Frontal cortex (tissue), 4 donors: ENCODE data around the gene ZNF333. TPM values are rescaled to one million over a fixed set of nuclear protein-coding genes. Genes with fewer than 3 reads are reported as not detected.

ENCODE experiments used
- DNase-seq, 2 donors: peaks; one replicate each; pipeline ENCODE4 v3.0.0; 2012; ENCODE audit warnings: low spot score in 2 of 2
- FAIRE-seq: peaks from 2 replicates; lab custom pipeline; 2012; peaks lifted over from hg19 to GRCh38; lab: Jason Lieb, UNC
- total RNA-seq: library from RNA; depleted of rRNA; stranded (reverse); fragments of >200 nt; gene quantifications from one replicate; pipeline ENCODE4 v1.2.3, GENCODE V29; 2014
- donor health status: control.
- donor health status: control.
- donor health status: control.

Gene ZNF333
- total RNA-seq, 1 donor from 2014 or later, result 33.4 TPM

DNA sequence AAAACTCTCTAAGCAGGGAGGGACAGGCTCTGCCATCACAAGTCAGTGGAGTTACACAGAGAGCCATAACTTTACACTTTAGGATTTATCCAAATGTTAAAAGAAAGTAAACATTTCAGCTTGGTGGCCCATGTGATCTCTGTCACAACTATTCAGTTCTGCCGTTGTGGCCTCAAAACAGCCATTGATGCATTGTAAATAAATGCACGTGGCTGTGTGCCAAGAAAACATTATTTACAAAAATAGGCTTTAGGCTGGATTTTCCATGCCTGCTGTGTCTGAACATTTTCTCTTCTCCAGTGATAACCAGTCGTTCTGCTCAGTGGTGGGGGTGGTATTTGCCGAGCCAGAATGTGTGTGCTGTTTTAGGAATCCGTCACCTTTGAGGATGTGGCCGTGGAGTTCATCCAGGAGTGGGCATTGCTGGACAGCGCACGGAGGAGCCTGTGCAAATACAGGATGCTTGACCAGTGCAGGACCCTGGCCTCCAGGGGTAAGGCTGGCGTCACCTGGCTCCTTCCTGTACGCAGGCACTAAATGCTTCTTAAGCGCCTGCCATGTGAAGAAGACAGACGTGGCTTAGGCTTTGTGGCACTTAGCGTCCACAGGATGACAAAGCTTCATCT lies 4.9 kb downstream of the ZNF333 start:
- DNase-seq (no peak), FAIRE-seq (no peak)

DNA sequence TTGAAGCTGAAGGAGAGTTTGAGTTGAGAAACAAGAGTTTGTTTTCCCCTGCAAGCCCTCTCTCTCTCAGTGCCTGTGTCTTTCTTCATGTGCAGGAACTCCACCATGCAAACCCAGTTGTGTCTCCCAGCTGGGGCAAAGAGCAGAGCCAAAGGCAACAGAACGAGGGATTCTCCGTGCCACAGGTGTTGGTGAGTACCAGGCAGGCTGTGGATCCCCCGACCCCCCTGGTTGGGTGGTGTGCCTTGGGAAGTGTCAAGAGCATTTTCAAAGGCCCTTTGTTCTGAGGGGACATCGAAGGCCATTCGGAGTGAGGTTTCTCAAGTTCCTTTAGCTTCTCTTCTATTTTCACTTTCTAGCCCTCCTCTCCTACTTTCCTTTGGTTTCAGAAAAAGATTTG lies 5.6 kb downstream of the ZNF333 start:
- DNase-seq (no peak), FAIRE-seq (no peak)

DNA sequence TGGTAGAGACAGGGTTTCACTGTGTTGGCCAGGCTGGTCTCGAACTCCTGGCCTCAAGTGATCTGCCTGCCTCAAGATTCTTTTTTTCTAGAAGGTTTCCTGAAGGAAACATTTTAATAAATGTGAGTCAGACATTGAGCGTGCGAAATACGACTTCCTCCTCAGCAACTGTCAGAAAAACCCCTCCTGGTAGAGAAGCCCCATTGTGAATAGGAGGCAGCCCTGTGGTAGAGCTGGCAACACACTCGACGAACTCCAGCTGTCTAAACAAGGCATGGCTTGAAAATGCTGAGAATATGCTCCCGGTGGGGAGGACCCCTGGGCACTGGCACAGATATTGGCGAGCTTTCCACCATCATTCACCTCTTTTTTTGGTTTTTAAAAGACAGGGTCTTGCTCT lies 9.8 kb downstream of the ZNF333 start:
- FAIRE-seq, result no peak

DNA sequence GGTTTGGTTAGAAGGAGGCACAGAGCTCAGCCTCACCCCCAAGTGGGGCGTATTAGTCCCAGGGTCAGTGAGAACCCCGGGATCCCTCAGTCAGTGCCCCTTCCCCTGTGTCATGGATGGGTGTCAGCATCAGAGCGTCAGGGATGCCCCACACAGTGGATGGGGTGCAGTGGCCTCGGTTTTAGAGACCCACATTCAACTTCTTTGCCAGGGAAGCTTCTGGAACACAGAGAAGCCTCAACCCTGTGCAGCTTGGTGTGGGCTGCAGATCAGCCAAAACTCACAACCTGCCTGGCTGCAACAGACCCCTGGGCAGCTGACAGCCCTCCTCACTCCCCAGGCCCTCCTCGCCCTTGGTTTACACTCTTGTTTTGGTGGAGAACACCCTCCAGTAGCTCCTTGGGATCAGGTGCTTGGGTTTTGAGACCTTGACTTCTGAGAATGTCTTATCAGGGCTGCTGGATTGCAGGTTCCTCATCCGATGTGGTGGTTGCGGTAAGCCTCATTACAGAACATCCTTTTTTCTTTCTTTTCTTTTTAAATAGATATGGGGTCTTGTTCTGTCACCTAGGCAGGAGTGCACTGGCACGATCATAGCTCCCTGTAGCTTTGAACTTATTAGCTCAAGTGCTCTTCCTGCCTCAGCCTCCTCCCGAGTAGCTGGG lies 11.0 kb downstream of the ZNF333 start:
- no peak for FAIRE-seq
- DNase-seq, result no peak

More for the DNA sequence above, 9.8 kb downstream of the ZNF333 start:
- DNase-seq, result no peak

DNA sequence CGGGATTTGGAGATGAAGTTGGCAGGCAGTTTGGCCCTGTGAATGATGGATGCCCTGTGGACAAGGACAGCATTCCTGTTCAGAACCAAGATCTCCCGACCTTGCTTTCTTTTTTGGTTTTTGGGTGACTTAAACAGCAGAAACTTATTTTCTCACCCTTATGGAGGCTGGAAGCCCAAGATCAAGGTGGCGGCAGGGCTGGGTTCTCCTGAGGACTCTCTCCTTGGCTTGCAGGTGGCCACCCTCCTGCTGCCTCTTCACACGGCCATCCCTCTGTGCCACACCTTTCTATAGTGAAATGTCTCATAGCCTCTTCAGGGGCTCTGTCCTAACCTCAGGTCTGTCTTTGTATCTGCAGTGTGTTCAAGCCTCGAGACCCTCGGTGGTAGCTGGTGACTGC lies 14.0 kb downstream of the ZNF333 start:
- no peak for DNase-seq
- FAIRE-seq, result no peak

DNA sequence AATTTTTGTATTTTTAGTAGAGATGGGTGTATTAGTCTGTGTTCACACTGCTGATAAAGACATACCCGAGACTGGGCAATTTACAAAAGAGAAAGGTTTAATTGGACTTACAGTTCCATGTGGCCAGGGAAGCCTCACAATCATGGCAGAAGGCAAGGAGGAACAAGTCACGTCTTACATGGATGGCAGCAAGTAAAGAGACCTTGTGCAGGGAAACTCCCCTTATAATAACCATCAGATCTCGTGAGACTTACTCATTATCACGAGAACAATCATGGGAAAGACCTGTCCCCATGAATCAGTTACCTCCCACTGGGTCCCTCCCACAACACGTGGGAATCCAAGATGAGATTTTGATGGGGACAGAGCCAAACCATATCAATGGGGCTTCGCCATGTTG lies 14.6 kb downstream of the ZNF333 start:
- DNase-seq (no peak), FAIRE-seq (no peak)

DNA sequence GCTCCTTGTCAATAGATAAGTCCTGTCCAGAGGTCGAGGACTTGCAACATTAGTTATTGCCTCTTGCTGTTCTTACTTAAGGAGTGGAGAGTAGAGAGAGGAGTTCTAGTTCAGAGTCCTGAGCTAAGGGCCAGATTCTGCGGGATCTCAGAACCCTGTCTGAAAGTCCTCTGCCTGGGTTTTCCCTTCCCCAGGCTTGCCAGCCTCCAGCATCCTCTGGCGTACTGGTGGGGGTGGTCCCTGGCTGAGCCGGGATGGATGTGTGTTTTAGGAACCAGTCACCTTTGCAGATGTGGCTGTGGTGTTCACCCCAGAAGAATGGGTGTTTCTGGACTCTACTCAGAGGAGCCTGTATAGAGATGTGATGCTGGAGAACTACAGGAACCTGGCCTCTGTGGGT lies 26.0 kb downstream of the ZNF333 start:
- DNase-seq (no peak), FAIRE-seq (no peak)

DNA sequence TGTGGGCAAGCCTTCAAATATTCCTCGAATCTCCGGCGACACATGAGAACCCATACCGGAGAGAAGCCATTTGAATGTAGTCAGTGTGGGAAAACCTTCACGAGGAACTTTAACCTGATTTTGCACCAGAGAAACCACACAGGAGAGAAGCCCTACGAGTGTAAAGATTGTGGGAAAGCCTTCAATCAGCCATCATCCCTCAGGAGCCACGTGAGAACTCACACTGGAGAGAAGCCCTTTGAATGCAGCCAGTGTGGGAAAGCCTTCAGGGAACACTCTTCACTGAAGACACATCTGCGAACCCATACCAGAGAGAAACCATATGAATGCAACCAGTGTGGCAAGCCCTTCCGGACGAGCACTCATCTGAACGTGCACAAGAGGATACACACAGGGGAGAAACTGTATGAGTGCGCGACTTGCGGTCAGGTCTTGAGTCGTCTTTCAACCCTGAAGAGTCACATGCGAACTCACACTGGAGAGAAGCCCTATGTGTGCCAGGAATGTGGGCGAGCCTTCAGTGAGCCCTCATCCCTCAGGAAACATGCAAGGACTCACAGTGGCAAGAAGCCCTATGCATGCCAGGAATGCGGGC lies 28.8 kb downstream of the ZNF333 start:
- DNase-seq, result no peak
- FAIRE-seq, result no peak

DNA sequence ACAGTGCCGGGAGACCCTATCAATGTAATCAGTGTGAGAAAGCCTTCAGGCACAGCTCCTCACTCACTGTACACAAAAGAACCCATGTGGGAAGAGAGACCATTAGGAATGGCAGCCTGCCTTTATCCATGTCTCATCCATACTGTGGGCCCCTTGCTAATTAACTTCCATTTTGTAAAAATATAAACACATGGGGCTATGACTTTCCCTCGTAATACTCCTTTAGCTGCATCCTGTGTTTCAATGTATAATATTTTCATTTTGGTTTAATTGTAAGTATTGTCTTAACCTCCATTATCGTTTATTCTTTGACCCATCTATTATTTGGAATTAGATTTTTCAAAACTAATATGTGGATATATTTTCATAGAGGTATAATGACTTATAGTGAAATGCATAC lies 29.3 kb downstream of the ZNF333 start:
- FAIRE-seq (no peak), DNase-seq (no peak)

DNA sequence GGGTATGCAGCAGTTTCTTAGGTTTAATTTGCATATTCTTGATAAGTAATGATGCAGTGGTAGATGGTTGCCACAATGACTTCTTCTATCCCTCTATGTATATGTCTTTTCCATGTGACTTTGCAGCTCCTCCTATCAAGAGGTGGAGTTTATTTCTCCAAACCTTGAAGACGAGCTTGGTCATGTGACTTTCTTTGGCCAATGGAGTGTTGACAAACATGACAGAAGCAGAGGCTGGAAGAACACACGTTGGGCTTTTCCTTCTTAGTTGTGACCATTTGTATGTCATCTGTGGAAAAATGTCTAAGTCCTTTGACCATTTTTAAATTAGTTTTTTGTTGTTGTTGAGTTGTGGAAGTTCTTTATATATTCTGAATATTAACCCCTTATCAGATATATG lies 32.3 kb downstream of the ZNF333 start:
- no peak for DNase-seq

DNA sequence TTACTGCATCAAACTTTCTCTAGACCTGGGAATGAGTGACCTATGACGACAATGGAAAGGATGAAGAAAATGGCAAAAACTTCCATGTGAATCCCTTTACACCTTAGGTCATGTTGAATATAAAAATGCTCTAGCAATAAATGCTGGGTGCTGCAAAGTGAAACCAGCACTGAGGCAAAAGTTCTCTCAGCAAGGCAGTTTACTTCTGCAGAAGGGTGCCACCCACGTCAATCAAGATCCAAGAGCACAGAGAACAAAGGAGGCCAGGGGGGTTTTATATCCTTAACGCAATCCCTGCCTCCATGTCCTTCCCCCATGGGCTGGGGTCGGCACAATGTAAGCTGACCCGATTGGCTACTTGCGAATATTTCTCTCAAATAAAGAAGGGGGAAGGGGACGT lies 38.7 kb downstream of the ZNF333 start:
- no peak for FAIRE-seq
- DNase-seq, result no peak

More for the DNA sequence above, 32.3 kb downstream of the ZNF333 start:
- no peak for FAIRE-seq

DNA sequence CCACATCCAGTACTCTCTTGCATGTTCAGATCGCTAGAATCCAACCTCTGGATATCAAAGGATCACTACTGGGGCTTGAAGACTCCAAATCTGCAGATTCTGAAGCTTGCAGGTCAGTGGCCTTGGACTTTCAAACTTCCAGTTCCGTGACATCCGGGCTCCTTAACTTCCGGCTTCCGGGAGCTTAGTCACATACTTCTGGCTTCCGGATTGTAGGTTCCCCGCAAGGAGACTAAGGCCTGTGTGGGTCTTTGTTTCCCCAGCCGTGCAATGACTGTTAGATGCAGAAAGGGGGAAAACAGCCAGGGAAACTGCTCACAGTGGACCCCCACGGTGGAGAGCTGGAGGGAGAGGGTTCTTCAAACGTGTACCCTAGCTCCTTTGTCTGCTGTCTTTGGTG lies 41.4 kb downstream of the ZNF333 start:
- FAIRE-seq, result no peak
- no peak for DNase-seq

DNA sequence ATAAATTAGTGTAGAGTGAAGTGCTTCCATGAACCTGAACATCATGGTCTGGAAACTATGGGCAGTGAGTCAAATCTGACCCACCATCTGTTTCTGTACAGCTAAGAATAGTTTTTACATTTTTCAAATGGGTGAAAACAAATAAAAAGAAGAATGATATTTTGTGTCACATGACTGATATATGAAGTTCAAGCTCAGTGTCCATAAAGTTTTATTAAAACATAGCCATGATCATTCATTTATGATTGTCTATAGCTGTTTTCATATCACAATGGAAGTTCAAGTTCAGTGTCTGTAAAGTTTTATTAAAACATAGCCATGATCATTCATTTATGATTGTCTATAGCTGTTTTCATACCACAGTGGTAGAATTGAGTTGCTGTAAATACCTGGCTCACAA lies 42.7 kb downstream of the ZNF333 start:
- DNase-seq, result no peak

DNA sequence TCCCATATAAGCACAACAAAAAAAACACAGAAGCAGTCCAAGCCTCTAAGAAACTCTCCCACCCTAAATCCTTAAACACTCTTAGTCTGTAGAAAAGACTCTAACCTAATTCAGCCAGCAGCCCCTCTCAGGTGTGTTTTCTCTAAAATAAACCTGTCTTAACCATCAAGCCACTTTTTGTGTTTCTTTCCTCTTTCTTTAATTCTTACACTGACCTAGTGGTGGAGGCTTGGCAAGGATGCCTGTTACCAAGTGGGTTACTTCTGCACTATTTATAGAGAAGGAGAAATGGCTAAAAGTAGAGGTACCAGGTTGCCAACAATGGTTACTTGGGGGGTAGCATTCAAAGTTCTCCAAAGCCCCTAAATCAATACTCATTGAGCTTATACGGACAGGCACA lies 43.7 kb downstream of the ZNF333 start:
- DNase-seq, result no peak
- no peak for FAIRE-seq

More for the DNA sequence above, 42.7 kb downstream of the ZNF333 start:
- no peak for FAIRE-seq

DNA sequence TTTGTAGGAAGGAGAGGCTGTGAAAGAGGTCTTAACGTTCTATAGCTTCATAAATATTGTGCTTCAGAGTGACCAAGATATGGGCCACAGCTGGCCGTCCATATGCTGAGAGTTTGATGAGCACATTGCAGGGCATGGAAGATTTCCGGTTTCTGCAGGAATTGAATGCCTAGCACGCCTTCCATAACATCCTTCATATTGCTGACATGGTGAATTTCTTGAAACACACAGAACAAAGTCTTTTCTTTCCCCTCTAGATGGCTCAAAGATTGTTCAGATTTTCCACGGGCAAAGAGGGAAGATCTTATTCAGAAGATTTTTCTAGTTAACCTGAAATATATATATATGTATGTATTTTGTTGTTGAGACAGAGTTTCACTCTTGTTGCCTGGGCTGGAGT lies 46.1 kb downstream of the ZNF333 start:
- FAIRE-seq (no peak), DNase-seq (no peak)

DNA sequence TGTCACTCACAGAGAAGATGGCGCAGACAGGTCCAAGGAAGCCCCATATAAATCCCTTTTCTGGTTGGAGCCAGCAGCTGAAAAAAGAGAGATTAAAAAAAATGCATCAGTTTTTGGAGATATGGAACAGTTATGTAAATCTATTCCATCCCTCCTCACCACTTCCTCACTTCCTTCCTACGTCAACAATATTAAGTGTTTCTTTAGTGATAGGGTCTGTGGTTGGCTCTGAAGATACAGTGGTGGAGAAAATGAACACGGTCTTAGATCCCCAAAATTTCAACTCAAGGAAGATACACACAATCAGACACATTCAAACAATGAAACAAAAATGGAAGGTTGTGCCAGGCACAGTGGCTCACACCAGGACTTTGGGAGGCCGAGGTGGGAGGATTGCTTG lies 57.0 kb downstream of the ZNF333 start:
- DNase-seq, result no peak
- FAIRE-seq, result no peak

DNA sequence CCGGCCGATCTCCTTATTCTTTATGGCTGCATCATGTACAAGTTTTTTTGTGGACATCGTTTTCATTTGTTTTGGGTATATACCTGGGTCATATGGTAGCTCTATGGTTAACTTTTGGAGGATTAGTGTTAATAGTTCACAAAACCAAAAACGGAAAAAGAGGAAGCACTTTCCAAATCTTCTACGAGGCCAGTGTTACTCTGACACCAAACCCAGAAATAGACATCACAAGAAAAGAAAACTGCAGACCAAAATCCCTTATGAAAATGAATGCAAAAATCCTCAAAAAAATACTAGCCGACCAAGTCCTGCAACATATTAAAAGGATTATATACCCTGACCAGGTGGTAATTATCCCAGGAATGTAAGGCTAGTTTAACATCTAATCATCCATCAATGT lies 58.8 kb downstream of the ZNF333 start:
- FAIRE-seq (no peak), DNase-seq (no peak)

DNA sequence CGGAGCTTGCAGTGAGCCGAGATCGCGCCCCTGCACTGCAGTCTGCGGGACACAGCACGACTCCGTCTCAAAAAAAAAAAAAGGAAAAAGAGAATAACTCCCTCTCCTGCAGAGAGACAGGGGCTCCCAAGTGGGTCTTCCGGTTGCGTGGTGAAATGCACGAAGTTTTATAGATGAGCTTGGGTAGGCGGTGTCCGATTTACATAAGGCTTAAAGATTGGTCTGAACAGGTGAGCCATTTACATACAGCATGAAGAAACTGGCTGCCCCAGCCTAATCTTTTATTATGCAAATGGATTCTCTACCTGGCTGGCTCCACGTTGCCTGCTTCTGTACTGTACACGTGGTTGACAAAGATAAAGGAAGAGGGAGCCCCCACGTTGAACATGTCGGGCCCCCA lies 69.0 kb downstream of the ZNF333 start:
- no peak for DNase-seq
- FAIRE-seq, result no peak

DNA sequence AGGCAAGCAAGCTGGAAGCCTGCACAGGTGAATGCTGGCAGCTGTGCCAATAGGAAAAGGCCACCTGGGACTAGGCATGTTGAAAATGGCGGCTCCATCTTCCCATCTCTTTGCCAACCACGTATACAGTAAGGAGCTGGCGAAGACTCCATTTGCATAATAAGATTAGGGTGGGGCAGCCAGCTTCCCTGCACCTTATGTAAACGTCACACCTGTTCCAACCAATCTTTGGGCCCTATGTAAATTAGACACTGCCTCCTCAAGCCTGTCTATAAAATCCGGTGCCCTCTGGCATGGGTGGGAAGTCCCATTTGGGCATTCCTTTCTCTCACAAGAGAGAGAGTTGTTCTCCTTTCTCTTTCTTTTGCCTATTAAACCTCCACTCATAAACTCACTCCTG lies 71.8 kb downstream of the ZNF333 start:
- no peak for DNase-seq
- no peak for FAIRE-seq

DNA sequence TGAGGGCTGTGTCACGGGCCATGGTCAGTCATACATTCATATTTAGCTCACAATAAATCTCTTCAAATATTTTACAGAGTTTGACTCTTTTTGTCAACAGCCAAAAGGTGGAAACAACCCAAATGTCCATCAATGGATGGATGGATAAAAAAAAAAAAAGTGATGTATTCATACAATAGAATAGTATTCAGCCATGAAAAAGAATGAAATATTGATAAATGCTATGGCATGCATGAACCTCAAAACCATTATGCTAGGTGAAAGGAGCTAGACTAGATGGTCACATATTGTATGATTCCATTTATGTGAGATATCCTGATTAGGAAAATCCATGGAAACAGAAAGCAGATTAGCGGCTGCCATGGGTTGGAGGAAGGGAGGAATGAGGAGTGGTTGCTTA lies 72.3 kb downstream of the ZNF333 start:
- no peak for DNase-seq
- no peak for FAIRE-seq

DNA sequence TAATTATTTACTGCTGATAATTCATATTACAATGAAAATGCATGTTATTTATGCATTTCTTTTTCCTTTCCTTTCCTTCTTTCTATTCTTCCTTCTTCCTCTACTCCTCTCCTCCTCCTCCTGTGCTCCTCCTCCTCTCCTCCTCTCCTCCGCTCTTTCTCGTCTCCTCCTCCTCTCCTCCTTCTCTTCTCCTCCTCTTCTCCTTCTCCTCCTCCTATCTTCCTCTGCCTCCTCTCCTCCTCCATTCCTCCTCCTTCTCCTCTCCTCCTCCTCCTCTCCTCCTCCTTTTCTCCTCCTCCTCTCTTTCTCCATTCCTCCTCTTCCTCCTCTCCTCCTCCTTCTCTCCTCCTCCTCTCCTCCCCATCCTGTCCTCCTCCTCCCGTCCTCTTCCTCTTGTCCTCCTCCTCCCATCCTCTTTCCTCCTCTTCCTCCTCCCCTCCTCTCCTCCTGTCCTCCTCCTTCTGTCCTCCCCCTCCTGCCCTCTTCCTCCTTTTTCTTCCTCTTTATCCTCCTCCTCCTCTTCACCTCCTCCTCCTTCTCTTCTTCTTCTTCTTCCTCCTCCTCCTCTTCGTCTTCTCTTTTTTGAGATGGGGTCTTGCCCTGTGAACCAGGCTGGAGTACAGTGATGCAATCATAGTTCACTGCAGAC lies 73.8 kb downstream of the ZNF333 start:
- FAIRE-seq (no peak), DNase-seq (no peak)
